GM23338 (cell line): ENCODE data around the gene NUP214. TPM values are rescaled to one million over a fixed set of nuclear protein-coding genes. Genes with fewer than 3 reads are reported as not detected.

Experiments used
- ATAC-seq: fragments of 200-7000 bp; cut with Tn5 transposase; 3 replicates; pipeline ENCODE4 v1.9.1; 2020
- DNase-seq: peaks from one replicate; pipeline ENCODE4 v3.0.0-alpha.2; 2015; ENCODE audit warnings: low spot score
- H2AFZ ChIP-seq: fragments of 200-600 bp; sonication (generic); 2 replicates; pipeline ENCODE4 v1.8.0; 2016; ENCODE audit warnings: antibody characterized with exemption, mild to moderate bottlenecking, moderate library complexity
- H3F3A ChIP-seq: fragments of 200-600 bp; sonication (generic); replicated peaks from 2 replicates; pipeline ENCODE4 v1.8.0; 2017; ENCODE audit warnings: antibody characterized with exemption, mixed run types, low read depth
- H3K27ac ChIP-seq: fragments of 200-600 bp; sonication (generic); 2 replicates; pipeline ENCODE4 v1.6.1; 2016; ENCODE audit warnings: low read depth
- H3K27me3 ChIP-seq: fragments of 200-600 bp; sonication (generic); 2 replicates; pipeline ENCODE4 v1.8.0; 2016; ENCODE audit warnings: mild to moderate bottlenecking, mixed run types, moderate library complexity; ENCODE audit not compliant: insufficient read depth
- H3K36me3 ChIP-seq: fragments of 200-600 bp; sonication (generic); 2 replicates; pipeline ENCODE4 v1.8.0; 2016; ENCODE audit warnings: mild to moderate bottlenecking; ENCODE audit not compliant: insufficient read depth
- H3K4me1 ChIP-seq: fragments of 200-600 bp; sonication (generic); 2 replicates; pipeline ENCODE4 v1.8.0; 2016; ENCODE audit warnings: mild to moderate bottlenecking, moderate library complexity; ENCODE audit not compliant: insufficient read depth
- H3K4me2 ChIP-seq: fragments of 200-600 bp; sonication (generic); 2 replicates; pipeline ENCODE4 v1.7.1; 2017; ENCODE audit warnings: mixed run types
- H3K4me3 ChIP-seq: fragments of 200-600 bp; sonication (generic); 2 replicates; pipeline ENCODE4 v1.6.1; 2016; ENCODE audit warnings: mixed run types
- H3K79me2 ChIP-seq: fragments of 200-600 bp; sonication (generic); replicated peaks from 2 replicates; pipeline ENCODE4 v1.8.0; 2017; ENCODE audit warnings: mild to moderate bottlenecking; ENCODE audit not compliant: insufficient read depth
- H3K9me2 ChIP-seq: fragments of 200-600 bp; sonication (generic); 2 replicates; pipeline ENCODE4 v1.8.0; 2017; ENCODE audit not compliant: insufficient read depth
- H4K20me1 ChIP-seq: fragments of 200-600 bp; sonication (generic); replicated peaks from 2 replicates; pipeline ENCODE4 v1.8.0; 2017; ENCODE audit warnings: mild to moderate bottlenecking; ENCODE audit not compliant: insufficient read depth
- H3K27ac Mint-ChIP-seq: 2 replicates; pipeline ENCODE4 v1.8.0; 2020; ENCODE audit warnings: inconsistent platforms, mild to moderate bottlenecking, moderate library complexity, mixed read lengths
- H3K27me3 Mint-ChIP-seq: 3 replicates; pipeline ENCODE4 v1.8.0; 2022; ENCODE audit warnings: low read depth, mild to moderate bottlenecking, moderate library complexity, mixed read lengths, inconsistent platforms; ENCODE audit not compliant: insufficient read depth, poor library complexity
- H3K36me3 Mint-ChIP-seq: 3 replicates; pipeline ENCODE4 v1.8.0; 2021; ENCODE audit warnings: low read depth, mild to moderate bottlenecking, inconsistent platforms, moderate library complexity, mixed read lengths
- H3K4me1 Mint-ChIP-seq: 3 replicates; pipeline ENCODE4 v1.8.0; 2020; ENCODE audit warnings: mild to moderate bottlenecking, inconsistent platforms, mixed read lengths
- H3K4me3 Mint-ChIP-seq: 3 replicates; pipeline ENCODE4 v1.8.0; 2021; ENCODE audit warnings: moderate library complexity, mild to moderate bottlenecking, inconsistent platforms, mixed read lengths
- H3K9me3 Mint-ChIP-seq: 3 replicates; pipeline ENCODE4 v1.8.0; 2020; ENCODE audit warnings: moderate library complexity, mild to moderate bottlenecking, inconsistent platforms, mixed read lengths
- CTCF ChIP-seq, 2 experiments: fragments of 200-600 bp in 1 of 2; sonication (generic) in 1 of 2; conservative IDR thresholded peaks; 2 replicates each; pipeline versions ENCODE4 v1.5.1 to v1.6.1; 2016 to 2017; ENCODE audit warnings: antibody characterized with exemption in 2 of 2, low read depth in 2 of 2, mild to moderate bottlenecking in 2 of 2, moderate library complexity in 1 of 2
- EZH2 ChIP-seq: fragments of 200-600 bp; sonication (generic); IDR thresholded peaks from one replicate; pipeline ENCODE4 v1.8.0; 2017; ENCODE audit warnings: antibody characterized with exemption, mild to moderate bottlenecking, low read depth; ENCODE audit not compliant: unreplicated experiment
- EZH2phosphoT487 ChIP-seq: fragments of 200-600 bp; sonication (generic); IDR thresholded peaks from one replicate; pipeline ENCODE4 v1.8.1; 2018; ENCODE audit warnings: antibody characterized with exemption; ENCODE audit not compliant: unreplicated experiment
- NANOG ChIP-seq: IDR thresholded peaks from 2 replicates; pipeline ENCODE4 v1.6.1; 2016; ENCODE audit warnings: antibody characterized with exemption, borderline replicate concordance
- POLR2AphosphoS5 ChIP-seq: IDR thresholded peaks from 2 replicates; pipeline ENCODE4 v1.6.1; 2016; ENCODE audit warnings: antibody characterized with exemption, low read depth
- REST ChIP-seq: IDR thresholded peaks from one replicate; pipeline ENCODE4 v1.6.1; 2018; ENCODE audit warnings: antibody characterized with exemption; ENCODE audit not compliant: unreplicated experiment
- ZNF114 ChIP-seq: fragments of 250-450 bp; sonication (Bioruptor Pico); IDR thresholded peaks from 2 replicates; pipeline ENCODE4 v1.5.0; 2020; ENCODE audit warnings: mild to moderate bottlenecking, moderate library complexity
- ZNF331 ChIP-seq: fragments of 250-450 bp; sonication (Bioruptor Pico); IDR thresholded peaks from 2 replicates; pipeline ENCODE4 v1.5.0; 2020; ENCODE audit warnings: low read depth, mild to moderate bottlenecking, moderate library complexity
- ZNF462 ChIP-seq: fragments of 250-450 bp; sonication (Bioruptor Pico); IDR thresholded peaks from 2 replicates; pipeline ENCODE4 v1.5.0; 2020; ENCODE audit warnings: mild to moderate bottlenecking, moderate library complexity
- polyA plus RNA-seq: library from polyadenylated mRNA; unstranded; fragments of >200 nt; fragmentation: Nextera tagmentation; extraction: Ambion mirVana; gene quantifications from 2 replicates; pipeline ENCODE4 v1.2.1, GENCODE V29; 2016
- total RNA-seq: library from RNA; depleted of rRNA; stranded (reverse); fragments of >200 nt; shearing (Covaris generic); gene quantifications from 2 replicates; pipeline ENCODE4 v1.2.3, GENCODE V29; 2014

The NUP214 gene
- total and polyA plus RNA-seq, 2 experiments from 2014 or later, result 36.0 to 57.0 TPM

GRCh38 chr9:131094015-131094414 is 31.4 kb upstream of the NUP214 start:
- H3K4me3 Mint-ChIP-seq, result no peak overlapping the region; the same call in 2 of the 3 replicates
- H3K27me3 Mint-ChIP-seq, result peaks cover 9% of the 10 kb centered on the region
- H3K27me3 ChIP-seq, result no peaks in the 10 kb centered on the region
- peaks cover 9% of the 10 kb centered on the region; the same call in 1 of the 2 replicates for H3F3A ChIP-seq
- no peak overlapping the region for H3K27ac ChIP-seq
- H3K4me2 ChIP-seq, result no peak overlapping the region
- DNase-seq (no peak), ATAC-seq (no peak)
- no peaks in the 10 kb centered on the region; the same call in 1 of the 2 replicates for H4K20me1 ChIP-seq
- H3K79me2 ChIP-seq, result peaks cover 18% of the 10 kb centered on the region
- no peak overlapping the region for H2AFZ ChIP-seq
- H3K4me1 Mint-ChIP-seq, result peaks cover 27% of the 10 kb centered on the region
- H3K4me1 ChIP-seq, result peaks cover 25% of the 10 kb centered on the region
- no peak overlapping the region for H3K4me3 ChIP-seq
- no peaks in the 10 kb centered on the region for H3K36me3 ChIP-seq
- H3K27ac Mint-ChIP-seq, result no peak overlapping the region
- TF ChIP-seq EZH2phosphoT487 (no peak), REST (no peak), POLR2AphosphoS5 (no peak), CTCF (conservative IDR thresholded peaks at IDR 0.05; ENCODE audit: low read depth in 2 of 2) (no peak), ZNF114 (no peak), ZNF331 (CRISPR knock-in tag) (no peak), ZNF462 (CRISPR knock-in tag) (no peak), EZH2 (no peak), NANOG (no peak)
- no peaks in the 10 kb centered on the region for H3K9me3 Mint-ChIP-seq
- no peaks in the 10 kb centered on the region for H3K9me2 ChIP-seq
- H3K36me3 Mint-ChIP-seq, result peaks cover 13% of the 10 kb centered on the region; the same call in 2 of the 3 replicates
